Coronary artery (tissue), 2 donors: ENCODE data around the gene ANO6.

Source experiments
- DNase-seq: peaks from one replicate; pipeline ENCODE4 v3.0.0-alpha.2; 2017; ENCODE audit warnings: low spot score
- H3K27ac ChIP-seq, 2 donors: fragments of 200-600 bp; sonication (generic); one replicate each; pipeline ENCODE4 v1.5.1; 2016 to 2019
- H3K4me3 ChIP-seq: fragments of 200-600 bp; sonication (generic); 2 replicates; pipeline ENCODE4 v1.5.1; 2016; ENCODE audit warnings: mild to moderate bottlenecking, moderate library complexity
- CTCF ChIP-seq: fragments of 200-600 bp; sonication (generic); IDR thresholded peaks from one replicate; pipeline ENCODE4 v1.5.1; 2019; ENCODE audit warnings: antibody characterized with exemption

ANO6 gene

GRCh38 chr12:45217846-45218245, 2.0 kb downstream of the ANO6 start:
- DNase-seq, result no peak
- Histone ChIP-seq H3K4me3 (peak overlapping the region; percentile 81), H3K27ac (peak overlapping the region; percentile 86 to 87)
- TF ChIP-seq CTCF, result no peak

- peak overlapping the region; percentile 8 for H3K4me3 ChIP-seq
- no peak for DNase-seq
- peak overlapping the region; percentile 1 to 13 for H3K27ac ChIP-seq
- TF ChIP-seq CTCF, result no peak
Measured at GRCh38 chr12:45219621-45220020, 3.7 kb downstream of the ANO6 start.

- H3K4me3 ChIP-seq, result no peak overlapping the region
- no peak for TF ChIP-seq CTCF
- peak overlapping the region; percentile 1 to 13 for H3K27ac ChIP-seq
- no peak for DNase-seq
Measured at GRCh38 chr12:45220363-45220931, 4.6 kb downstream of the ANO6 start.

GRCh38 chr12:45220969-45221368, 5.1 kb downstream of the ANO6 start:
- DNase-seq, result no peak
- no peak for TF ChIP-seq CTCF
- H3K4me3 ChIP-seq, result no peak overlapping the region
- no peak overlapping the region for H3K27ac ChIP-seq

GRCh38 chr12:45223868-45224267, 8.0 kb downstream of the ANO6 start:
- no peak for TF ChIP-seq CTCF
- Histone ChIP-seq H3K4me3 (no peak overlapping the region), H3K27ac (no peak overlapping the region)
- no peak for DNase-seq

GRCh38 chr12:45224311-45224710, 8.4 kb downstream of the ANO6 start:
- no peak for DNase-seq
- Histone ChIP-seq H3K4me3 (no peak overlapping the region), H3K27ac (no peak overlapping the region)
- TF ChIP-seq CTCF, result no peak

GRCh38 chr12:45226021-45226420, 10.1 kb downstream of the ANO6 start:
- TF ChIP-seq CTCF, result no peak
- DNase-seq, result no peak
- Histone ChIP-seq H3K4me3 (no peak overlapping the region), H3K27ac (no peak overlapping the region)
